NCI-H1105 (cell line): Measurements from ENCODE around the gene STMND1.
A peak's percentile ranks its signal among the peaks of the same experiment; 100 is the strongest.

Experiments used
- DNase-seq: peaks from one replicate; lab custom pipeline; 2025; lab: John Stamatoyannopoulos, UW

STMND1 gene

GRCh38 chr6:17098538-17098937 lies 3.3 kb upstream of the STMND1 start:
- no peak for DNase-seq

GRCh38 chr6:17099401-17100059 lies 2.3 kb upstream of the STMND1 start:
- no peak for DNase-seq

GRCh38 chr6:17100806-17101205 lies 1.0 kb upstream of the STMND1 start:
- DNase-seq = no peak

- DNase-seq = no peak
These were observed 514 bp downstream of the STMND1 start for GRCh38 chr6:17102258-17102870.

GRCh38 chr6:17103715-17104114 lies 1.9 kb downstream of the STMND1 start:
- no peak for DNase-seq

GRCh38 chr6:17107863-17108262 lies 6.0 kb downstream of the STMND1 start:
- DNase-seq = no peak

GRCh38 chr6:17115251-17116116 lies 13.6 kb downstream of the STMND1 start:
- no peak for DNase-seq

GRCh38 chr6:17116117-17116440 lies 14.2 kb downstream of the STMND1 start:
- DNase-seq = no peak

- no peak for DNase-seq
These were observed 18.2 kb downstream of the STMND1 start for GRCh38 chr6:17120019-17120418.

- no peak for DNase-seq
These were observed 23.6 kb downstream of the STMND1 start for GRCh38 chr6:17125407-17125806.

- no peak for DNase-seq
These were observed 28.9 kb downstream of the STMND1 start for GRCh38 chr6:17130786-17131185.

- DNase-seq = no peak
These were observed 31.1 kb downstream of the STMND1 start for GRCh38 chr6:17132967-17133366.

- no peak for DNase-seq
These were observed 36.2 kb downstream of the STMND1 start for GRCh38 chr6:17138033-17138432.

- DNase-seq = no peak
These were observed 42.2 kb downstream of the STMND1 start for GRCh38 chr6:17144016-17144415.

- DNase-seq = no peak
These were observed 47.7 kb downstream of the STMND1 start for GRCh38 chr6:17149571-17149970.

- DNase-seq = no peak
These were observed 48.2 kb downstream of the STMND1 start for GRCh38 chr6:17150096-17150495.

- DNase-seq = no peak
These were observed 50.0 kb downstream of the STMND1 start for GRCh38 chr6:17151888-17152287.

GRCh38 chr6:17152703-17153102 lies 50.9 kb downstream of the STMND1 start:
- no peak for DNase-seq

- peak; percentile 49 for DNase-seq
These were observed 54.5 kb downstream of the STMND1 start for GRCh38 chr6:17156112-17156921.

- DNase-seq = no peak
These were observed 55.1 kb downstream of the STMND1 start for GRCh38 chr6:17156966-17157365.

GRCh38 chr6:17157617-17158016 lies 55.8 kb downstream of the STMND1 start:
- DNase-seq = no peak

- DNase-seq = no peak
These were observed 57.4 kb downstream of the STMND1 start for GRCh38 chr6:17159240-17159639.
